ENCODE data around the gene STXBP6.

Gene STXBP6

GRCh38 chr14:25049568-25050268 is at the start of gene STXBP6:
Gene STXBP6 (minus strand): TSS chr14:25050147. CDS start chr14:24974818, 75,329 bp downstream.
- DNase-seq = peak; percentile 59

DNA sequence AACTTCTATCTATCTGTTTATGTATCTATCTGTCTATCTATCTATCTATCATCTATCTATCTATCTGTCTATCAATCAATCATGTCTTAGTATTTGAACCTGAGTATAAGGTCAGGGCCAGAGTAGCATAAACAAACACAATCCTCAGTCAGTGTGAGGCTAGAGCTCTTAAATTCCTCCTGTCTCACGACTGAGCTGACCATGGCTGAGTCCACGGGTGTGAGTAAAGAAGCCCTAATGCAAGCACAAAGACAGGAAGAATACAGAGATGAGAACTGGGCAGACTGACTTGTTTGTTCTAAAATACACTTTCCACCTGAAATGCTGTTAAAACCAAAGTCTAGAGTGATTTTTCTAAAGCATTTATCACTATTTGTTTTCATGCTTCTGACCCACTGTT is 47.2 kb upstream of the STXBP6 start:
- no peak for DNase-seq

GRCh38 chr14:25095736-25096437 is 45.9 kb upstream of the STXBP6 start:
- no peak for DNase-seq

- DNase-seq = no peak
These were observed 44.4 kb upstream of the STXBP6 start for GRCh38 chr14:25094171-25094907.

DNA sequence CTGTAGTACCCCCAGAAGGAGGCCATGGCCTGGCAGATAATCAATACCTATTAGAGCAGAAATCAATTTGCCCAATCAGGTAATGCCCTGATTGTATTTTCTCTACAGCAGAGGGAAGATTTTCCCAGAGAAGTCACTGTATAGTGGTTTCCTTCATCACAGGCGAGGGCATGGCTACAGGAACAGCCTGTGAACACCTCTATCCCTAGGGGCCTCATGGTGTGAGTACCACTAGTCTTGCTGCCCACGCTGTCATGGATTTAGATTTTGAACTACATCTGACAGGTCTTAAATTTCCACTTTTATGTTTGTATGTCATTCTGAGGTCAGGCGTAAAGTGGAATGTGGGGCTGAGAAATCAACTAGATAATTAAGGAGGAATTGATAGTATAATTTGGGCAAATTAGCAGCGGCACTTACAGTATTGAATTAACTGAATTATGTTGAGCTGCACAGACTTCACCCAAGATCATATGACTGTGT is 42.4 kb upstream of the STXBP6 start:
- no peak for DNase-seq

- no peak for DNase-seq
These were observed 40.9 kb upstream of the STXBP6 start for GRCh38 chr14:25090716-25091454.

DNA sequence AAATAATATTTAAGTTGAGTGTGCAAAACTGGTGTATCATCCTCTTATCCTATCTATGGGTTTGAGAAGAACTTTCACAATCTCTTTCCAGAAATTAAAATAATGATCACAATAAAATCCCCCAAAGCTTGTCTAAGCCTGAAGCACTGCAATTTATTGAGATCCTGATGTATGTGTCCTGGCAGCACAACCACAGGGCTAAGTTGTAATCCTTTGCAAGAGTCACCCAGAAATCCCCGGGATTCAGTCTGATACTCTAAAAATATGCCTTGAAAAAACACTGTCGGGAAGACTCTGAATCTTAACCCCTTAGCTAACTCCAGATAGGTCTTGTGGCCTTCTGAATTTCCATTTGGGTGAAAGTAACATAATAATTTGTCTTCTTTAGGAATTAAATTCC is 40.3 kb upstream of the STXBP6 start:
- DNase-seq = no peak

- DNase-seq = no peak
These were observed 39.5 kb upstream of the STXBP6 start for GRCh38 chr14:25089496-25089895.

DNA sequence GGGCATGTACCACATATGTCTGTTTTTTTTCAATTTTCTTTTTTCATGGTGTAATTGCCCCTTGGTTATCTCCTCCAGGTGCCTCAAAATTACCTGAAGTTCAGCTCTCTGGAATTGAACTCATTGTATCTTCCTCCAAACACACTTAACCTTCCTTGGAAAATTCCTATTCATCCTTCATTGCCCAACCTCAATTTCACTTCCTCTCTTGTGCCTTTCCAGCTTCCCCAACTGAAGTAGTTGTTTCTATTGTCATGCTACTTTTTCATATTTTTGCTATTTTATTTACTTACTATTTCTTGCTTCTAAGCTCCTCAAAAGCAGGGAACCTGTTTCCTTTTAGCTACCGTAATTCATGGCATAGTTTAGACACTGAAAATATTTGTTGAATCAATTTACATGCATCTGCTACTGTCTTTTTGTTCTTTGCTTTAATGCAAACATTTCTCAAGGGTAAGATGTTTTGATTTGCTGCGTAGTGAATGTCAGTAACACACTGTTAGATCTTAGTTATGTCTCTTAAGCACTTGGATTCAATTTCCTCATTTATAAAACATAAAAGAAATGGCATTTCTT is 37.0 kb upstream of the STXBP6 start:
- DNase-seq = no peak

GRCh38 chr14:25086081-25086480 is 36.1 kb upstream of the STXBP6 start:
- DNase-seq = no peak

GRCh38 chr14:25080682-25081081 is 30.7 kb upstream of the STXBP6 start:
- DNase-seq = no peak

- no peak for DNase-seq
These were observed 29.4 kb upstream of the STXBP6 start for GRCh38 chr14:25079311-25079710.

GRCh38 chr14:25074099-25074685 is 24.2 kb upstream of the STXBP6 start:
- DNase-seq = no peak

- no peak for DNase-seq
These were observed 19.9 kb upstream of the STXBP6 start for GRCh38 chr14:25069879-25070278.

- DNase-seq = no peak
These were observed 17.7 kb upstream of the STXBP6 start for GRCh38 chr14:25067600-25067999.

DNA sequence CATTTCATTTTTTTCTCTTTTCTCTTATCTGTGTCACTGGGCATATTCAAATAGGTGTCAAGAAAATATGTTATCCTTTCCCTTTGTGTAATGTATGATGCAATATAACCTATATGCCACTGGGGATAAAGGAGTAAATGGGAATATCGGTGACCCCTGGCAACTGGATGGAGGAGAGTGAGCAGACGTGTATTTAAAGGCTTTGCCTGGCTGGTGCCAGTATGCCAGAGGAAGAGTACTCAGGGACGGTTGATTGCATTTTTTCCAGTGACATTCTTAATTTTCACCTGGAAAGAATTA is 12.0 kb upstream of the STXBP6 start:
- DNase-seq = no peak

- no peak for DNase-seq
These were observed 6.7 kb upstream of the STXBP6 start for GRCh38 chr14:25056688-25057078.

GRCh38 chr14:25055992-25056687 is 6.2 kb upstream of the STXBP6 start:
- DNase-seq = no peak

DNA sequence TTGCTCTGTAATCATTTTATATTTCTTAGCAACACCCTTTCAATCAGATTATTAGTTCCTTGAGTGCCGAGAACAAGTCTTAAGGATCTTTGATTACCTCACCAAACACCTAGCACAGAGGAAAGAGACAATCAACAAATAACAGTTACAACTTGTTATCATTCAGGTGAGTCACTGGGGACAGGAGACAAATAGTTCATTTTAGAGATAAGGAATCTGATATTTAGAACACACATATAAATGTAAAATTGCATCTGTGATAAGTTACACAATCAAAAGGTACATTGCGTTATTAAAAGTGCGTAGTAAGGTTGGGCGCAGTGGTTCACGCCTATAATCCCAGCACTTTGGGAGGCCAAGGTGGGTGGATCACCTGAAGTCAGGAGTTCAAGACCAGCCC is 5.1 kb upstream of the STXBP6 start:
- no peak for DNase-seq

- DNase-seq = no peak
These were observed 3.6 kb upstream of the STXBP6 start for GRCh38 chr14:25053585-25053984.

- DNase-seq = no peak
These were observed 3.0 kb upstream of the STXBP6 start for GRCh38 chr14:25052921-25053320.

- no peak for DNase-seq
These were observed 2.4 kb upstream of the STXBP6 start for GRCh38 chr14:25052385-25052784.

Data from NCI-H1092 treated with DMSO at 0.1 percent for 48 hours (cell line).